GM23338 (cell line): ENCODE data around the gene CABP4.

ENCODE experiments used
- EZH2phosphoT487 ChIP-seq: fragments of 200-600 bp; sonication (generic); IDR thresholded peaks from one replicate; pipeline ENCODE4 v1.8.1; 2018; ENCODE audit warnings: antibody characterized with exemption; ENCODE audit not compliant: unreplicated experiment
- NANOG ChIP-seq: IDR thresholded peaks from 2 replicates; pipeline ENCODE4 v1.6.1; 2016; ENCODE audit warnings: antibody characterized with exemption, borderline replicate concordance
- POLR2AphosphoS5 ChIP-seq: IDR thresholded peaks from 2 replicates; pipeline ENCODE4 v1.6.1; 2016; ENCODE audit warnings: antibody characterized with exemption, low read depth
- ZNF114 ChIP-seq: fragments of 250-450 bp; sonication (Bioruptor Pico); IDR thresholded peaks from 2 replicates; pipeline ENCODE4 v1.5.0; 2020; ENCODE audit warnings: mild to moderate bottlenecking, moderate library complexity
- TF ChIP-seq, protein P1 (sequence below), 2 experiments: fragments of 200-600 bp in 1 of 2; sonication (generic) in 1 of 2; conservative IDR thresholded peaks; 2 replicates each; pipeline versions ENCODE4 v1.5.1 to v1.6.1; 2016 to 2017; ENCODE audit warnings: antibody characterized with exemption in 2 of 2, low read depth in 2 of 2, mild to moderate bottlenecking in 2 of 2, moderate library complexity in 1 of 2
- TF ChIP-seq, protein P2 (sequence below): IDR thresholded peaks from one replicate; pipeline ENCODE4 v1.6.1; 2018; ENCODE audit warnings: antibody characterized with exemption; ENCODE audit not compliant: unreplicated experiment

DNA sequence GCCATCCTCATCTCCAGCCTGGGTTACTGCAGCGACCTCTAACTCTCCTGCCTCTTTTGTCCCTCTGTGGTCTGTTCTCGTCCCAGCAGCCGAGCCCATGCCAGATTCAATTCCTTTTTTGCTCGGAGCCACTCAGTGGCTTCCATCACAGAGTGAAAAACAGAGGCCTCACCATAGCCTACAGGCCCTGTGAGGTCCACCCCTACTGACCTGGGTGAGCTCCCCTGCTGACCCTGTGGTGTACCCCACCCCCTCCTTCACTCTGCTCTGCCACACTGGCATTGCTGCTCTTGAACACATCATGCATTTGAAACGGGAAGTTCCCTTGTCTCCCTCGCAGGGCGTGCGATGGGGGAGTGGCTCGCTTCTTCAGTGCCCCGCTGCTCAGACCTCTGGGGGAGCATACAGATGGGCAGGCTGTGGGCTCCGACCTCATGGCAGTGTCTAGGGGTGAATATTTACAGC is 29.7 kb downstream of the CABP4 start:
- TF ChIP-seq, protein P1, sequence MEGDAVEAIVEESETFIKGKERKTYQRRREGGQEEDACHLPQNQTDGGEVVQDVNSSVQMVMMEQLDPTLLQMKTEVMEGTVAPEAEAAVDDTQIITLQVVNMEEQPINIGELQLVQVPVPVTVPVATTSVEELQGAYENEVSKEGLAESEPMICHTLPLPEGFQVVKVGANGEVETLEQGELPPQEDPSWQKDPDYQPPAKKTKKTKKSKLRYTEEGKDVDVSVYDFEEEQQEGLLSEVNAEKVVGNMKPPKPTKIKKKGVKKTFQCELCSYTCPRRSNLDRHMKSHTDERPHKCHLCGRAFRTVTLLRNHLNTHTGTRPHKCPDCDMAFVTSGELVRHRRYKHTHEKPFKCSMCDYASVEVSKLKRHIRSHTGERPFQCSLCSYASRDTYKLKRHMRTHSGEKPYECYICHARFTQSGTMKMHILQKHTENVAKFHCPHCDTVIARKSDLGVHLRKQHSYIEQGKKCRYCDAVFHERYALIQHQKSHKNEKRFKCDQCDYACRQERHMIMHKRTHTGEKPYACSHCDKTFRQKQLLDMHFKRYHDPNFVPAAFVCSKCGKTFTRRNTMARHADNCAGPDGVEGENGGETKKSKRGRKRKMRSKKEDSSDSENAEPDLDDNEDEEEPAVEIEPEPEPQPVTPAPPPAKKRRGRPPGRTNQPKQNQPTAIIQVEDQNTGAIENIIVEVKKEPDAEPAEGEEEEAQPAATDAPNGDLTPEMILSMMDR (conservative IDR thresholded peaks at IDR 0.05; ENCODE audit: low read depth in 2 of 2), result no peak
- TF ChIP-seq NANOG, result no peak
- no peak for TF ChIP-seq EZH2phosphoT487
- no peak for TF ChIP-seq ZNF114 (CRISPR knock-in tag)
- TF ChIP-seq POLR2AphosphoS5, result no peak
- TF ChIP-seq, protein P2, sequence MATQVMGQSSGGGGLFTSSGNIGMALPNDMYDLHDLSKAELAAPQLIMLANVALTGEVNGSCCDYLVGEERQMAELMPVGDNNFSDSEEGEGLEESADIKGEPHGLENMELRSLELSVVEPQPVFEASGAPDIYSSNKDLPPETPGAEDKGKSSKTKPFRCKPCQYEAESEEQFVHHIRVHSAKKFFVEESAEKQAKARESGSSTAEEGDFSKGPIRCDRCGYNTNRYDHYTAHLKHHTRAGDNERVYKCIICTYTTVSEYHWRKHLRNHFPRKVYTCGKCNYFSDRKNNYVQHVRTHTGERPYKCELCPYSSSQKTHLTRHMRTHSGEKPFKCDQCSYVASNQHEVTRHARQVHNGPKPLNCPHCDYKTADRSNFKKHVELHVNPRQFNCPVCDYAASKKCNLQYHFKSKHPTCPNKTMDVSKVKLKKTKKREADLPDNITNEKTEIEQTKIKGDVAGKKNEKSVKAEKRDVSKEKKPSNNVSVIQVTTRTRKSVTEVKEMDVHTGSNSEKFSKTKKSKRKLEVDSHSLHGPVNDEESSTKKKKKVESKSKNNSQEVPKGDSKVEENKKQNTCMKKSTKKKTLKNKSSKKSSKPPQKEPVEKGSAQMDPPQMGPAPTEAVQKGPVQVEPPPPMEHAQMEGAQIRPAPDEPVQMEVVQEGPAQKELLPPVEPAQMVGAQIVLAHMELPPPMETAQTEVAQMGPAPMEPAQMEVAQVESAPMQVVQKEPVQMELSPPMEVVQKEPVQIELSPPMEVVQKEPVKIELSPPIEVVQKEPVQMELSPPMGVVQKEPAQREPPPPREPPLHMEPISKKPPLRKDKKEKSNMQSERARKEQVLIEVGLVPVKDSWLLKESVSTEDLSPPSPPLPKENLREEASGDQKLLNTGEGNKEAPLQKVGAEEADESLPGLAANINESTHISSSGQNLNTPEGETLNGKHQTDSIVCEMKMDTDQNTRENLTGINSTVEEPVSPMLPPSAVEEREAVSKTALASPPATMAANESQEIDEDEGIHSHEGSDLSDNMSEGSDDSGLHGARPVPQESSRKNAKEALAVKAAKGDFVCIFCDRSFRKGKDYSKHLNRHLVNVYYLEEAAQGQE, result no peak
